Endothelial cell (in vitro differentiated cells): Measurements from ENCODE around the gene ATP4B. TPM values are rescaled to one million over a fixed set of nuclear protein-coding genes. Genes with fewer than 3 reads are reported as not detected.

ENCODE experiments used
- DNase-seq: peaks from one replicate; pipeline ENCODE4 v3.0.0; 2021; ENCODE audit warnings: low spot score
- H3K27ac Mint-ChIP-seq: one replicate; pipeline ENCODE4 v1.8.0; 2021; ENCODE audit warnings: mixed read lengths, inconsistent platforms; ENCODE audit not compliant: unreplicated experiment
- H3K27me3 Mint-ChIP-seq: one replicate; pipeline ENCODE4 v1.8.0; 2021; ENCODE audit warnings: mild to moderate bottlenecking, moderate library complexity, mixed read lengths, inconsistent platforms; ENCODE audit not compliant: unreplicated experiment
- H3K36me3 Mint-ChIP-seq: one replicate; pipeline ENCODE4 v1.8.0; 2021; ENCODE audit warnings: mild to moderate bottlenecking, low read depth, mixed read lengths, inconsistent platforms; ENCODE audit not compliant: unreplicated experiment
- H3K4me1 Mint-ChIP-seq: one replicate; pipeline ENCODE4 v1.8.0; 2021; ENCODE audit warnings: mild to moderate bottlenecking, mixed read lengths, inconsistent platforms; ENCODE audit not compliant: unreplicated experiment
- H3K4me3 Mint-ChIP-seq: one replicate; pipeline ENCODE4 v1.8.0; 2021; ENCODE audit warnings: mild to moderate bottlenecking, mixed read lengths, inconsistent platforms; ENCODE audit not compliant: unreplicated experiment
- H3K9me3 Mint-ChIP-seq: one replicate; pipeline ENCODE4 v1.8.0; 2021; ENCODE audit warnings: mixed read lengths, inconsistent platforms; ENCODE audit not compliant: unreplicated experiment
- CTCF ChIP-seq: fragments of 200-600 bp; sonication (generic); IDR thresholded peaks from one replicate; pipeline ENCODE4 v1.5.0; 2021; ENCODE audit warnings: antibody characterized with exemption; ENCODE audit not compliant: unreplicated experiment
- total RNA-seq: library from RNA; stranded (reverse); fragmentation: NEBNext Ultra II Directional; extraction: Animal tissue kit (Norgen Biotek cat#: 25700); gene quantifications from one replicate; pipeline ENCODE4 v1.2.1, GENCODE V29; 2021; ENCODE audit not compliant: unreplicated experiment

Gene ATP4B
- total RNA-seq, 1 donor from 2014 or later = not detected

GRCh38 chr13:113602291-113602988 is 55.6 kb downstream of the ATP4B start:
- Mint-ChIP-seq H3K4me3 (peak overlapping the region; percentile 11), H3K27ac (peak overlapping the region; percentile 28), H3K9me3 (no peaks in the 10 kb centered on the region), H3K36me3 (peaks cover 42% of the 10 kb centered on the region), H3K27me3 (peaks cover 10% of the 10 kb centered on the region), H3K4me1 (peaks cover 16% of the 10 kb centered on the region)
- TF ChIP-seq CTCF = no peak
- no peak for DNase-seq

- no peak for TF ChIP-seq CTCF
Measured at GRCh38 chr13:113601166-113602070, 56.6 kb downstream of the ATP4B start.

DNA sequence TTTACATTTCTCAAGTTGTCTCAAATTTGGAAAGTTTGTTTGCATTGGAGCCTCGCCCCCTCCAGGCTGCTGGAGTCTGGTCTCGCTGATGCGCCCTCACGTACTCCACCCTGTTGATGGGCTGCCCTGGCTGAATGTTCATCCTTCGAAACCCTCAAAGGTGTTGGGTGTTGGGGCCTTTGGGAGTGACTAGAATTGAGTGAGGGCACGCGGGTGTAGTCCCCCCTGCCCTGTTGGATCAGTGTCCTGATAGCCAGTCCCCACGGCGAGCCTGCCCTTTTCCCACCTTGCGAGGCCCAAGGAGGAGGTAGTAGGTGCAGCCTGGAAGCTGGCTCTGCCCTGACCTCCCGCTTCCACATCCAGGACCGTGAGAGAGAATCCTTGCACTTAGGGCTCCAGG is 58.6 kb downstream of the ATP4B start:
- no peak for DNase-seq
- Mint-ChIP-seq H3K36me3 (peaks cover 37% of the 10 kb centered on the region), H3K4me1 (no peaks in the 10 kb centered on the region), H3K27me3 (peaks cover 9% of the 10 kb centered on the region), H3K9me3 (no peaks in the 10 kb centered on the region), H3K4me3 (peak overlapping the region; percentile 25), H3K27ac (no peak overlapping the region)
- no peak for TF ChIP-seq CTCF

More at GRCh38 chr13:113601166-113602070, 56.6 kb downstream of the ATP4B start:
- DNase-seq = no peak
- H3K27ac Mint-ChIP-seq = no peak overlapping the region
- H3K27me3 Mint-ChIP-seq = peaks cover 10% of the 10 kb centered on the region
- peaks cover 45% of the 10 kb centered on the region for H3K36me3 Mint-ChIP-seq
- peaks cover 12% of the 10 kb centered on the region for H3K4me1 Mint-ChIP-seq
- H3K4me3 Mint-ChIP-seq = peak overlapping the region; percentile 43
- H3K9me3 Mint-ChIP-seq = no peaks in the 10 kb centered on the region

Other genes with a start within 250 kb of the ATP4B start
- 1.5 TPM for gene ADPRHL1, start 204.7 kb downstream of the ATP4B start, total RNA-seq
- gene DCUN1D2, start 167.5 kb downstream of the ATP4B start, total RNA-seq = 23.9 TPM
- 65.8 TPM for gene TFDP1, start 73.4 kb downstream of the ATP4B start, total RNA-seq
- gene GRK1, start 9.0 kb upstream of the ATP4B start, total RNA-seq = 0.54 TPM
- gene TMEM255B, start 101.0 kb upstream of the ATP4B start, total RNA-seq = 321 TPM
- gene GAS6, start 205.9 kb upstream of the ATP4B start, total RNA-seq = 19.8 TPM